Gastrocnemius medialis (tissue), 4 donors: ENCODE measurements around the gene RPUSD3. TPM values are rescaled to one million over a fixed set of nuclear protein-coding genes. Genes with fewer than 3 reads are reported as not detected.

Experiments used
- ATAC-seq, 2 donors: fragments of 150-250 bp; one replicate each; pipeline ENCODE4 v1.9.1; 2016
- DNase-seq, 2 donors: peaks; one replicate each; pipeline ENCODE4 v3.0.0-alpha.2; 2019
- H3K27ac ChIP-seq, 4 donors: fragments of 200-600 bp; sonication (generic); 1 replicate in 1 of 4; 2 replicates in 3 of 4; pipeline ENCODE4 v1.5.1; 2016 to 2018; ENCODE audit warnings: mild to moderate bottlenecking in 2 of 4, moderate library complexity in 1 of 4
- H3K27me3 ChIP-seq, 3 donors: fragments of 200-600 bp; sonication (generic) in 2 of 3; 1 replicate in 1 of 3; 2 replicates in 2 of 3; pipeline versions ENCODE4 v1.5.1 to v1.6.0; 2016 to 2019; ENCODE audit warnings: mild to moderate bottlenecking in 1 of 3, moderate library complexity in 1 of 3
- H3K36me3 ChIP-seq, 2 donors: fragments of 200-600 bp; sonication (generic) in 1 of 2; one replicate each; pipeline ENCODE4 v1.5.1; 2017 to 2018
- H3K4me1 ChIP-seq, 2 donors: fragments of 200-600 bp; sonication (generic) in 1 of 2; one replicate each; pipeline ENCODE4 v1.5.1; 2016 to 2017; ENCODE audit warnings: mild to moderate bottlenecking in 2 of 2
- H3K4me3 ChIP-seq, 4 donors: fragments of 200-600 bp; sonication (generic) in 3 of 4; 1 replicate in 1 of 4; 2 replicates in 3 of 4; pipeline ENCODE4 v1.5.1; 2016 to 2019; ENCODE audit warnings: mild to moderate bottlenecking in 2 of 4
- H3K9me3 ChIP-seq, 3 donors: fragments of 200-600 bp; sonication (generic) in 2 of 3; 1 replicate in 1 of 3; 2 replicates in 2 of 3; pipeline ENCODE4 v1.5.1; 2016 to 2019
- CTCF ChIP-seq, 5 experiments: fragments of 450-650 bp in 3 of 5; fragments of 200-600 bp in 2 of 5; sonication (generic) in 2 of 5; IDR thresholded peaks in 4 of 5; conservative IDR thresholded peaks in 1 of 5; 1 replicate in 4 of 5; 2 replicates in 1 of 5; pipeline ENCODE4 v1.5.1; 2016 to 2019; ENCODE audit warnings: antibody characterized with exemption in 5 of 5, mild to moderate bottlenecking in 3 of 5, moderate library complexity in 3 of 5
- POLR2A ChIP-seq, 2 donors: fragments of 450-650 bp; IDR thresholded peaks; one replicate each; pipeline ENCODE4 v1.6.1; 2017; ENCODE audit warnings: antibody characterized with exemption in 2 of 2, mild to moderate bottlenecking in 2 of 2, moderate library complexity in 2 of 2
- in situ Hi-C, 4 donors: fragments of 200-750 bp; cut with MboI; loops; one replicate each; pipeline versions ENCODE4 v1.15.0 to v1.8.0; 2017; ENCODE audit warnings: low sequenced_read_pairs in 4 of 4
- intact Hi-C: fragments of 100-400 bp; cut with DNase I; formaldehyde crosslinking; loops from one replicate; pipeline ENCODE4 v1.15.1; 2023; ENCODE audit warnings: low total_unique reads
- total RNA-seq, 4 donors: library from RNA; depleted of rRNA; stranded (reverse); fragments of >200 nt; gene quantifications; one replicate each; pipeline versions ENCODE4 v1.1.0 to v1.2.3, GENCODE V29; 2016

RPUSD3 gene
- total RNA-seq, 4 donors from 2014 or later = 72.7 to 96.7 (median 75.5) TPM

GRCh38 chr3:9837701-9838582 lies 5.9 kb downstream of the RPUSD3 start:
- Histone ChIP-seq H3K4me1 (peaks cover 6% of the 10 kb centered on the region in 2 donors), H3K9me3 (no peaks in the 10 kb centered on the region), H3K27ac (no peak overlapping the region), H3K36me3 (peaks cover 0 to 54% of the 10 kb centered on the region in 2 donors), H3K4me3 (no peak overlapping the region), H3K27me3 (no peaks in the 10 kb centered on the region)
- in situ Hi-C loops (no loop called here), intact Hi-C loops (no loop called here)
- TF ChIP-seq CTCF (IDR thresholded peaks at IDR 0.05 in 4 of 5, conservative IDR thresholded peaks at IDR 0.05 in 1 of 5) (no peak), POLR2A (IDR thresholded peaks at IDR 0.05) (no peak)
- no peak for ATAC-seq
- DNase-seq = no peak

- peaks cover 0 to 49% of the 10 kb centered on the region in 2 donors for H3K36me3 ChIP-seq
- H3K9me3 ChIP-seq = no peaks in the 10 kb centered on the region
- no peaks in the 10 kb centered on the region for H3K27me3 ChIP-seq
- no peak overlapping the region for H3K4me3 ChIP-seq
- in situ Hi-C loops (no loop called here), intact Hi-C loops (no loop called here)
- H3K4me1 ChIP-seq = no peaks in the 10 kb centered on the region
- no peak overlapping the region for H3K27ac ChIP-seq
- no peak for ATAC-seq
- TF ChIP-seq CTCF (IDR thresholded peaks at IDR 0.05 in 4 of 5, conservative IDR thresholded peaks at IDR 0.05 in 1 of 5) (no peak), POLR2A (IDR thresholded peaks at IDR 0.05) (no peak)
- DNase-seq = no peak
Measured at GRCh38 chr3:9834520-9835380, 9.1 kb downstream of the RPUSD3 start.

- TF ChIP-seq CTCF (IDR thresholded peaks at IDR 0.05 in 4 of 5, conservative IDR thresholded peaks at IDR 0.05 in 1 of 5) = no peak
- TF ChIP-seq POLR2A (IDR thresholded peaks at IDR 0.05) = no peak
- no peak overlapping the region for H3K27ac ChIP-seq
- H3K36me3 ChIP-seq = peaks cover 0 to 48% of the 10 kb centered on the region in 2 donors
- ATAC-seq (no peak), DNase-seq (no peak)
- no peaks in the 10 kb centered on the region for H3K27me3 ChIP-seq
- H3K4me1 ChIP-seq = no peaks in the 10 kb centered on the region
- no peak overlapping the region for H3K4me3 ChIP-seq
- intact Hi-C loops = no loop called here
- in situ Hi-C loops = no loop called here
- H3K9me3 ChIP-seq = no peaks in the 10 kb centered on the region
Measured at GRCh38 chr3:9833078-9833477, 10.7 kb downstream of the RPUSD3 start.

- Histone ChIP-seq H3K27ac (no peak overlapping the region), H3K27me3 (no peaks in the 10 kb centered on the region), H3K4me3 (no peak overlapping the region), H3K9me3 (no peaks in the 10 kb centered on the region), H3K4me1 (no peaks in the 10 kb centered on the region), H3K36me3 (peaks cover 0 to 44% of the 10 kb centered on the region in 2 donors)
- DNase-seq (no peak), ATAC-seq (no peak)
- in situ Hi-C loops = no loop called here
- intact Hi-C loops = no loop called here
- TF ChIP-seq POLR2A (IDR thresholded peaks at IDR 0.05) = no peak
- TF ChIP-seq CTCF (IDR thresholded peaks at IDR 0.05 in 4 of 5, conservative IDR thresholded peaks at IDR 0.05 in 1 of 5) = no peak
Measured at GRCh38 chr3:9831253-9831652, 12.6 kb downstream of the RPUSD3 start.
